Right kidney (tissue), 1 donor: ENCODE data around the gene GRIK2.

ENCODE experiments used
- DNase-seq: peaks from one replicate; pipeline ENCODE4 v3.0.0-alpha.2; 2016

The GRIK2 gene

DNA sequence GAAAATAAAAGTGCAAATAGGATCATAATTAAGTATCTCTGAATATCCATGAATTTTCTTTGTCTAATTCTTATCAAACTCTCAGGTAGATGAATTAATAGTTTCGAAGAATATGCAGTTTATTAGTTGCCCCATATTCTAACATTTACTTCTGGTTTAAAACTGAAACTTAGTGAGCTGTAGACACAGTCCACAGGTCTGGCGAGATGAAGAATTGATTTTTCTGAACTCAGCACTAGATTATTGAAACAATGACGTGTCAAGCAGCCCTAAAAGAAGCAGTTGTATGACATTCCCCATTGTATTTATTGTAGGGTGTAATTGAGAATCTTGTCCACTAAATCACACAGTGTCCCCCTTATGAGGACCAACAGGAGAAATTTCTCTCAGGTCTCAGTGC lies 407.1 kb downstream of the GRIK2 start:
- DNase-seq = no peak

DNA sequence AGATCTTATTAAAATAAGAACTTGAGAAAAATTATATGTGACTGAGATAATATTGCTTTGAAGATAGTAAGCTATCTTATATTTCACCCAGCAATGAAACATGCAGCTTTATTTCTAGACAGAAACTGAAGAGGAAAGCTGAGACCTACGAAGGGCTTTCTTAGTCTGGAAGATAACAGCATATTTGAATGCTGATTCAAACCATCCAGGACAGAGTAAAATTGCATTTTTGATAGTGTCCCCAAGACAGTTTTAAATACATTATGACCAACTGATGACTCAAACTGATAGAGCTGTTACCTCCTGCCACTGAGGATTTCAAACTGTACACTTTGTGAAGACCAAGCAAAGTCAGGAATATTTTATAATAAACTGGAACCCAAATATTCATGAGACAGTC lies 409.6 kb downstream of the GRIK2 start:
- DNase-seq = no peak

DNA sequence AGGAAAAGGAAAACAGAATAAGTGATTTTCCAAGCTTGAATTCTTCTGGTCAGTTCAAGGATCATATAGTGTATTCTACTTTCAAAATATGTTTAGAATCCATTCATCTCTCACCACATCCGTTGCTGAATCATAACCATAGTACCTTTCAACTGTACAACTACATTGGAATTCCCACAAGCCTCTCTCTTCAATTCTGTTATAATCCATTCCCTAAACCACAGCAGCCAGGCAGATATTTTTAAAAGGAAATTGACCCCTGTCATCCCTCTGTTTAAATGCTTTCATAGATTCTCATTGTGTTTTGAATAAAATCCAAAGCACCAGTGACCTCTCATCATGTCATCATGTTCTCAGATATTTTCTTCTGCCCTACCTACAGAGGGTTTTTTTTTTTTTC lies 412.7 kb downstream of the GRIK2 start:
- DNase-seq = no peak

DNA sequence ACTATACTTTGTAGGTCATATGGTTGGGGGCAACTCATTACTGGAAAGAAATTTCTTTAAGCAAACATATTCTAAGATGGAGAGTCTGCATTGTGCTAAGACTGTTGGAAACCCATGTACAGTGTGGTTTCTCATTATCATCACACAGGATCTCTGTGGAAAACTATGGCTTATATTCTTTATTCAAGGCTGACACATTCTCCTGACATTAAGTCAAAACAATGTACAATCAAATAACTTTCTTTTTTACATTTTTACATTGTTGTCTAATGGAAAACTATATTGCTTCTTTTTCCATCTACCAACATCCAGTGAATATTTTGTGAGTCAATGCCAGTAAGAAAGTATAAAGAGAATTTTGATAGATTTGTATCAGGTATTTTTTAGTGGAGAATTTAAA lies 417.6 kb downstream of the GRIK2 start:
- DNase-seq = no peak

DNA sequence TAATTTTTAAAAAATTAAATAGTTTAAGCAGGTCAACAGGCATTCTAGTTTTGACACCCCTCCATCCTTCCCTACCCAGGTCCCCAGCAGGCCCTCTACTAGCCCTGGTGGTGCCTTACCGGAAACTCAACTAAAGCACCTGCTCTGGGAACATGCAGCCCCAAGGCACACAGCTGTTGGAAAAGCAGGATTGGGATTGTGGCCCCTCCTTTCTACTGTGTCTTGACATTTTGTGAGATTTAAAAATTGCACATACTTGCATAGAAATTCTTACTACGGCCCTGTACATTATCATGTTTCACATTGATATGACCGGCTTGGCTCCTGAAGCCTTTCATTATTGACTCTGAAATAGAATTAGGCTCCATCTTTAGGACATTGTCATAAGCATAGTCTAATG lies 423.2 kb downstream of the GRIK2 start:
- DNase-seq = no peak

DNA sequence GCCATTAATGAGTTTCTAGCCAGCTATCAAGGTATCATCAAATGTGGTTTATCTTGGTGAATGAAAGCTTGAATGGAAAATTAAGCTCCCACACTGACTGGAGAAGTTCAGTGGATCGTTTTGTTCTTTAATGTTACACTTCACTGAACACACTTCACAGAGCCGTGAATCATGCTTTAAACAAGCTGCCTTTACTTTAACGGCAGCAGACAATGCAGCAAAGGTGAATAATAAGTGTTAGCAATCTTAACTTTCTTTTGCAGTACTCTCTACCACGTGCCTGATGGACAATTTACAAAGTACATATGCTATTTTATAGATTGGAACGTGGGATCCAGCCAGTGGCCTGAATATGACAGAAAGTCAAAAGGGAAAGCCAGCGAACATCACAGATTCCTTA lies 424.5 kb downstream of the GRIK2 start:
- DNase-seq = no peak

DNA sequence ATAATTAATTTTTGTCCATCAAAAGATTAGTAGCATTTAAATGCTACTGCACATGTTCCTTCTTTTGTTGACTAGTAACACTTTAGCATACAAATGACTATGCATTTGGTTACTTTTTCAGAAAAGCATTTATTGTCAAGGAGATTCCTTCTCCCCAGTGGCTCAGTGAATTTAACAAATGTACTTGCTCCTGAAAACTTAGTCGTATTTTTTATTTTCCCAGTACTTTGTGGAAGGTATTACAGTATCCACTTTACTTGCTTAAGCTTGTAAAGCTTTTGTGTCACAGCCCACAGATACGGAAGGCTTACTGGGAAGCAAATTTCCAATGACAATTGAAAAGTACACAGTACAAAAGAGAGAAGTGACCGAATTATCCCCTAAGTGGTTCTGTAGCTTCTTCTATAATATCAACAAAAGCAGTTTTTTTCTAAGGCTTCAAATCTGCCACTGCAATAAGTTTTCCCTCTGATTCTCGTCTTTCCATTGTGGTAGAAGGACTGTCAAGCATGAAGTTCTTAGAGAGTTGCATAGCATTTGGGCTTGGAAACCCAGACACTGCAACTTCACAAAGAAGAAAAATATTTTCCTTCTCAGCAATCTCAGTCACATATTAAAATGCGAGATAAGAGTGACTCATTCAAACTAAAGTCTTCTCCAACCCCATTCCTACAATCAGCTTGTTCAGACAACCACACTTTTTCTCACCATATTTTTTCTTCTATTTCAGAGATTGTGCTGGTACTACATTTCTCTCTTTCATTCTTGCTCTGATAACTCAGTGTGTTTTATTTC lies 431.2 kb downstream of the GRIK2 start:
- no peak for DNase-seq

DNA sequence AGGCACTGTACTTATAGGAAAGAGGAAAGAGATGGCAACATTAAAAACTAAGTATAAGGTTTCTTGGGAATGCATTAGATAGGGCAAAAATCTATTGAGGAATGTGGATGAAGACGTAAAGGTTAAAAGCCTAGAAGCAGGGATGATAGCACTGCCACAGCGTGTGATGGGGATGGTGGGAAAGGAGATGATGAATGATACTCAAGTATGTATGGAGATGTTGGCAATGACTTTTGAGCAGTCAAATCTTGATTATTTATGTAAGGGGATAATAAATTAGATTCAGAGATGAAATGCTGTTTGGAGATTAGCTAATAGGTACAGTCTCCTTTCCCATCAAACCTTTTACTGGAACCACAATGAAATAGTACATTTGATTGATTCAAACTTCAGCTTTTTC lies 432.8 kb downstream of the GRIK2 start:
- DNase-seq = no peak

DNA sequence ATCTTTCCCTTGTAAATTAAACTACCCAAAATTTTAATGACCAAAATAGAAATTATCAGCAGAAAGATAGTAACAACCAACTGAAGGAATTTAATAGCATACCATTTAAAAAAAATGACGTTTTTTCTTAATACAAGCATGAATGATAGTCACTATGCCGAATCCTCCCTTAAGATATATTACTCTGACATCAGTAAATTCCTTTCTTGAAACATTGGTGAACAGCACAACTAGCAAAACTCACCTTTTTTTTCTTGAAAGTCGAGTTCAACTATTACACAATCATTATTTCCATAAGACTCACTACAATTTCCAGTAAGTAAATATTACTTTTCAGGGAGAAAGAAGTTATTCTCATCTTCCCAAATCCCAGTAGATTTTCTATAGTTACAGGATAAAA lies 433.2 kb downstream of the GRIK2 start:
- DNase-seq = no peak

DNA sequence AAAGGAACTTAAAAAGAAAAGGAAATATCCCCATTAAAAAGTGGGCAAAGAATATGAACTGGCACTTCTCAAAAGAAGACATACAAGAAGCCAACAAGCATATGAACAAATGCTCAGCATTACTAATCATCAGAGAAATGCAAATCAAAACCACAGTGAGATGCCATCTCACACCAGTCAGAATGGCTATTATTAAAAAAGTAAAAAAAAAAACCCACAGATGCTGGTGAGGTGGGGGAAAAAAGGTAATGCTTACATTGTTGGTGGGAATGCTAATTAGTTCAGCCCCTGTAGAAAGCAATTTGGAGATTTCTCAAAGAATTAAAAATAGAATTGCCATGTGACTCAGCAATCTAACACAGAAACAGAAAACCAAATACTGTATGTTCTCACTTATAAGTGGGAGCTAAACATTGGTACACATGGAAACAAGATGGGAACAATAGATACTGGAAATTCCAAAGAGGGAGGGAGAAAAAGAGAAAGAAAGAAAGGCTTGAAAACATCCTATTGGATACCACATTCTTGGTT lies 437.1 kb downstream of the GRIK2 start:
- DNase-seq = no peak

DNA sequence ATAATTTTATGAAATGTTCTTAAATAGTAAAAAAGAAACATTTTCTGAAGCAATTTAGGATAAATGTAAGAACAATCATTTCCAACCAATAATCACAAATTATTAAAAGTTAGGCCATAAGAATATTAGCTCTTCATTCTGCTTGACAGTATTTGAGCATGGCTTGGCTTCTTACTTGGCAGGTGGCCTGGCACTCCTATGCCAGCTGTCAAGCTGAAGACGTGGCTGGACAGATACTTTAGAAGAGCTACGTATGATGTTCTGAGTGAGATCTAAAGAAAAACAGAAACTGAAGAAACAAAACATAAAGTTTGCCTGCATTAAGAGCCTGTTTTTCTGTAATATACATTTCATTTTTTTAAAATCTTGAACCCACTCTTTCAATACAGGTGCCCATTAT lies 438.9 kb downstream of the GRIK2 start:
- DNase-seq = no peak

DNA sequence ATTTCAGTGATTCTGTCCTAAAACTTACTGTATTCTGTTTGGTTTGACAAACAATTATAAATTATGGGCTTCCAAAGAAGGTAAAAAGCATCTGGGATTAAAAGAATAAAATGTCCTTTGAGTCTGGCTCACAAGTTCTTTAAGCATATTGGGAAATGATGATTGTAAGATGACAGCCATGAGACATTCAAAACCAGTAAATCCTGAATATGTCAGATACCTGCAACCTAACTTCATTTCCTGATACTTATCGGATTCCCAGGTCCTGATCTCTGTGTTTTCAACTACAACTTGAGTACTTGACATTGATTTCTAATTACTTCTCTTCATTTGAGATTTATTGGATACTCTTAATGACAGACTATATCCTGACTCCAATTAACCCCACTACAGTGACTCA lies 446.6 kb downstream of the GRIK2 start:
- no peak for DNase-seq

DNA sequence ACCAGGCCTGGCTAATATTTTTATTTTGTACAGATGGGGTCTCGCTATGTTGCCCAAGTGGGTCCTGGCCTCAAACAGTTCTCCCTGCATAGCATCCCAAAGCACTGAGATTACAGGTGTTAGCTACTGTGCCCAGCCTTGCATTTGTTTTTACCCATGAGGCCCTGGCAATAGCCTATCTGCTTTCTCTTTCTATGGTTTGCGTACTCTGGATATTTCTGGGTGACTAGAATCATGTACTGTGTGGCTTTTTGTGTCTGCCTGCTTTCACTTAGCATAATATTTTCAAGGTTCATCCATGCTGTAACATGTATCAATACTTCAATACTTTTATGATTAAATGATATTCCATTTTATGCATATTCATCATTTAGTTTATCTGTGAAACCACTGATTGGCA lies 451.7 kb downstream of the GRIK2 start:
- DNase-seq = no peak

DNA sequence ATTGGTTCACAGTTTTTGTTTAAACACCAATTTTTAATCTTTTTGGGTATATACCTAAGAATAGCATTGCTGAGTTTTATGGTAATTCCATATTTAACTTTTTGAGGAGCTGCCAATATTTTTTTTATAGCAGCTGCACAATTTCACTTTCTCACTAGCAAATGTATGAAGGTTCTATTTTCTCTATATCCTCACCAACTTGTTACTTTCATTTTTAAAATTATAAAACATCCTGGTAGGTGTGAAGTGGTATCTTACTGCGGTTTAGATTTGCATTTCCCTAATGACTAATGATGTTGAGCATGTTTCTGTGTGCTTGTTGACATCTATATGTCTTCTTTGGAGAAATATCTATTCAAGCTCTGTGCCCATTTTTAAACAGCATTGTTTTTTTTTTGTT lies 452.1 kb downstream of the GRIK2 start:
- no peak for DNase-seq

DNA sequence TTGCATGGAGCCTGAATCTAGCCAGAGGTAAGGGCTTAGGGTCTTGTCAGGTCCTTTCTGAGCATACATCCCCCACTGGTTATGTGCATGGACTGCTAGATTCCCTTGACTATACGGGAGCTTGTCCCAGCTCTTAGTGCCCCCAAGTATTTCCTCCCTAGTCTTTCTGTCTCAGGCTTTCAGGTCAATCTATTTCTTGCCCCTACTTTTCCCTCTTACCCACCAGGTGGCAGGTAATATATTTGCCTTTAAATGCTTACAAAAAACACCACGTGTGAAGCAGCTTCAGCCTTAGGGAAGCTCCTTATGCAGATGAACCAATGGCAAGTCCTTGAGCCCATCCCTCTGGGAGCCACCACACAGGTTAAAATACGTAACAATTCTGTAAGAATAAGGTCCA lies 454.2 kb downstream of the GRIK2 start:
- DNase-seq = no peak

DNA sequence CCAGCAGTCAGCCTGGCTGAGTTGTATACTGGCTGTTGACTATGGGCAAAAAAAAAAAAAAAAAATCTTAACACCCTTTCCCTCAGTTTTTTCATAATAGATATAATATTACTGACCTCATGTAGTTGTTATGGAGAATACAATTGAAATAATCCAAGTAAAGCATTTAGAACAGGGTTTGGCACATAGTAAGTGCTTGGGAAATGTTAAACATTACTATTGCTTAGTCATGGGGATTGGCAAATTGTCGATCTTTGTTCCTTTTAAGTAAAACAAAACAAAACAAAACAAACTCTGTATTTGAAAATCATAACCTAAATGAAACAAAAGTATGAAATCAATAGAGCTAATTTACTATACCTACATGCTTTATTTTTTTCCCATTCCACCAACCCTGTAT lies 458.4 kb downstream of the GRIK2 start:
- no peak for DNase-seq

DNA sequence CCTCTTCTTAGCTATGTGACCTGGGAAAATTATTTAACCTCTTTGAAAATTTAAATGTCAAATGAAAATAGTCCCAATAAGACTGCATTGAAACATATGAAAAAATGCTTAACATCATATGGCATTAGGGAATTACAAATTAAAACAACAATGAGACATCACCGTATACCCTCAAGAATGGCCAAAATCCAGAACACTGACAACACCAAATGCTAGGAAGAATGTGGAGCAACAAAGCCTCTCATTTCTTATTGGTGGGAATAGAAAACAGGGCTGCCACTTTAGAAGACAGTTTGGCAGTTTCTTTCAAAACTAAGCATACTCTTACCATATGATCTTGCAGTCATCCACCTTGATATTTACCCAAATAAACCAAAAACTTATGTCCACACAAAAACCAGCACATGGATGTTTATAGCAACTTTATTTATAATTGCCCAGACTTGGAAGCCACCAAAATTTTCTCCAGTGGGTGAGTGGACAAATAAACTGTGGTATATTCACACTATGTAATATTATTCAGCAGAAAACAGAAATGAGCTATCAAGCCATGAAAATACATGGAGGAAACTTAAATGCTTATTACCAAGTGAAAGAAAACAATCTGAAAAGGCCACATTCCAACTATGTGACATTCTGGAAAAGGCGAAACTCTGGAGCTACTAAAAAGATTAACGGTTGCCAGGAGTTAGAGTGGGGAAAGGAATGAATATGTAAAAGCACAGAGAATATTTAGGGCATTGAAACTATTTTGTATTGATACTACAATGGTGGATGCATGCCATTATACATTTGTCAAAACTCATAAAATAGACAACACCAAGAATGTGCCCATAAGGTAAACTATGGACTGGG lies 459.9 kb downstream of the GRIK2 start:
- DNase-seq = no peak

DNA sequence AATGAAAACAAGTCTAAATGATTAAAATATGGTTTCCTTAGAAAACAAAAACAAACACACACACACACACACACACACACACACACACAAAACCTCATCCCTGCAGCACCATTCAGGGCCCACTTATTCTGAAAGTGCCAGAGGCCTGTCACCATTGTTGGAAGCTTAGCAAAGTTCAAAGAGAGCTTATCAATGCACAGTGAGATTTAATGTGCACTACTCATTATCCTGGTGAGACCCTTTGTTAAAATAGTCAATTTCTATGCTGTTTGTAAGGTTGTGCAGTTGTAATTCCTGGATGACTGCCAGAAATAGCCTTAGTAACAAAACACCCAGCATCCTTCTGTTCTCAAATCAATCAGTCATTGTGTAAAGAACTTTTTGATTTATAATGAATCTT lies 482.9 kb downstream of the GRIK2 start:
- no peak for DNase-seq

DNA sequence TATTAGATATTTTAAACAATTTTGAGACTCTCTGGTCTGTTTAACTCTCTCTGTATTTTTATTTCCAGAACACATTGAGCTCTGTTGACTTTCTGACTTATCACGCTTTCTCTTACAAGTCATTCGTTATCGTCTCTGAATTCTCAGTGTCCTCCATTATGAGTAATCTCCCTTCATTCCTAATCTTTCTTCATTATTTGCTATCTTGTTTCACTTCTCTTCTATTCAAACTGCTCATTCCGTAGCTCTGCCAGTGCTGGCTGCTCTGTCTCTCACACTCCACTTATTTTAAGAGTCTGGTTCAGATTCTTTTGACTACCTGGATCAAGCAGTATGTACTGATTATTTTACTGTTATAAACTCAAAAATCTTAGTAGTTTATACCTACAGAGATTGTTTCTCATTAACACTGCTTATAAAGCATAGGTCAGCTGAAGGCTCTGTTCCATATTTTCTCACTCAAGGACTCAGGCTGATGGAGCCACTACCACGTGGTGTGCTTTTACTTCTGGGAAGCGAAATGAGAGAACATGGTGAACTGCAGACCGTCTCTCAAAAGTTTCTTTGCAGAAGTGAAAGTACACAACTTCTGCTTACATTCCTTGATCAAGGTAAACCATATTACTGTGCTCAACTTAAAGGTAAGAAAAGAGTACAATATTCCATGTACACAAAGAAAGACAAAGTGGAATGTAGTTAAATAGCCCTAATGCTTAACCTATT lies 485.2 kb downstream of the GRIK2 start:
- DNase-seq = no peak

DNA sequence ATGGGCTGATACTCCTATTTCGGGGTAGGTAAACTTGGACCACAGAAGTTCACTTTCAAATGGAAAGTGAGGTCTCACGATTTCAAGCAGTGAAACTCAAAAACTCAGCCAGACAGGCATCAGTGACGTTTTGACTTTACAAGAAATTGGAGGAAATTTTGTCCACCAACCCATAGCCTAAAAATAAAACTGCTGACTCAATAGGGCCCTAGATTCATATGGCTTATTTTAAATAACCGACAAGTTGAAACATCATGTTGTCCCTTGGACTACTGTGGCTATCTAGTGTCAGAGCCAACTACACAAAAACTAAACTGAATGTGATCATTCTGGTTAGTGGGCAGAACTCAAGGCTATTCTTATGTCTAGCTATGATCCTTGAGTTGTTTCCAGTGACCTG lies 486.3 kb downstream of the GRIK2 start:
- no peak for DNase-seq

DNA sequence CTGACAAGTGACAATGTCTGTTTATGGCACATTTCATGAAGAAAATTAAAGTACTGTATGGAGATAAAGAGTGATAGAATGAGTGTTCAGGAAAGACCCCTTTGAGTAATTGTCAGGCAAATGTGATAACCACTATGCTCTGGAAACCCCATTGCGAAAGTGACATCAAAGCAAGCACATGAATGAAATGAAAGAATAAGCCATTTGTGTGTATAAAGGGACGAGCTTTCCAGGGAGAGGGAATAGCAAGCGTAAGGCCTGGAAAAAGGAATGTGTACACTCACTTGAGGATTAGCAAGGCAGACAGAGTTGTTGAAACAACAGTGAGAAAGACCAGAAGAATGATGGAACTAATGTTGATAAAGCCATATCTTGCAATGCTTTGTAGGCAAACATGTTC lies 490.0 kb downstream of the GRIK2 start:
- DNase-seq = no peak

DNA sequence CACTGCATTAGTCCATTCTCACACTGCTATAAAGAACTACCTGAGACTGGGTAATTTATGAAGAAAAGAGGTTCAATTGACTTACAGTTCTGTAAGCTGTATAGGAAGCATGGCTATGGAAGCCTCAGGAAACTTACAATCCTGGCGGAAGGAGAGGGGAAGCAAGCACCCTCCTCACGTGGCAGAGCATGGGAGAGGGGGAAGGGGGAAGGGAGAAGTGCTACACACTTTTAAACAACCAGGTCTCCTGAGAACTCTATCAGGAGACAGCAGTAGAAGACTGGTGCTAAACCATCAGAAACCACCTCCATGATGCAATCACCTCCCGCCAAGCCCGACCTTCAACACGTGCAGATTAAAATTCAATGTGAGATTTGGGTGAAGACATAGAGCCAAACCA lies 494.0 kb downstream of the GRIK2 start:
- DNase-seq = no peak
